AG10803 (cell line): ENCODE data around the gene SYTL1.

Experiments used
- DNase-seq: peaks from one replicate; pipeline ENCODE4 v3.0.0; 2010; ENCODE audit warnings: low read depth
- H3K4me3 ChIP-seq: 2 replicates; pipeline ENCODE4 v1.5.1; 2011; ENCODE audit warnings: mild to moderate bottlenecking, low read length, control low read depth
- TF ChIP-seq, protein P1 (sequence below): conservative IDR thresholded peaks from 2 replicates; pipeline ENCODE4 v1.5.1; 2011; ENCODE audit warnings: mild to moderate bottlenecking, low read length, control low read depth, inconsistent platforms

SYTL1 gene, protein sequence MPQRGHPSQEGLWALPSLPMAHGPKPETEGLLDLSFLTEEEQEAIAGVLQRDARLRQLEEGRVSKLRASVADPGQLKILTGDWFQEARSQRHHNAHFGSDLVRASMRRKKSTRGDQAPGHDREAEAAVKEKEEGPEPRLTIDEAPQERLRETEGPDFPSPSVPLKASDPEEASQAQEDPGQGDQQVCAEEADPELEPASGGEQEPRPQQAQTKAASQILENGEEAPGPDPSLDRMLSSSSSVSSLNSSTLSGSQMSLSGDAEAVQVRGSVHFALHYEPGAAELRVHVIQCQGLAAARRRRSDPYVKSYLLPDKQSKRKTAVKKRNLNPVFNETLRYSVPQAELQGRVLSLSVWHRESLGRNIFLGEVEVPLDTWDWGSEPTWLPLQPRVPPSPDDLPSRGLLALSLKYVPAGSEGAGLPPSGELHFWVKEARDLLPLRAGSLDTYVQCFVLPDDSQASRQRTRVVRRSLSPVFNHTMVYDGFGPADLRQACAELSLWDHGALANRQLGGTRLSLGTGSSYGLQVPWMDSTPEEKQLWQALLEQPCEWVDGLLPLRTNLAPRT

GRCh38 chr1:27341525-27342252 lies at the start of gene SYTL1:
SYTL1 (plus strand) TSS chr1:27342022; CDS start chr1:27345335, 3,313 bp downstream.
- no peak within 1 kb of the TSS for H3K4me3 ChIP-seq
- peak; percentile 46 for DNase-seq
- TF ChIP-seq, protein P1, sequence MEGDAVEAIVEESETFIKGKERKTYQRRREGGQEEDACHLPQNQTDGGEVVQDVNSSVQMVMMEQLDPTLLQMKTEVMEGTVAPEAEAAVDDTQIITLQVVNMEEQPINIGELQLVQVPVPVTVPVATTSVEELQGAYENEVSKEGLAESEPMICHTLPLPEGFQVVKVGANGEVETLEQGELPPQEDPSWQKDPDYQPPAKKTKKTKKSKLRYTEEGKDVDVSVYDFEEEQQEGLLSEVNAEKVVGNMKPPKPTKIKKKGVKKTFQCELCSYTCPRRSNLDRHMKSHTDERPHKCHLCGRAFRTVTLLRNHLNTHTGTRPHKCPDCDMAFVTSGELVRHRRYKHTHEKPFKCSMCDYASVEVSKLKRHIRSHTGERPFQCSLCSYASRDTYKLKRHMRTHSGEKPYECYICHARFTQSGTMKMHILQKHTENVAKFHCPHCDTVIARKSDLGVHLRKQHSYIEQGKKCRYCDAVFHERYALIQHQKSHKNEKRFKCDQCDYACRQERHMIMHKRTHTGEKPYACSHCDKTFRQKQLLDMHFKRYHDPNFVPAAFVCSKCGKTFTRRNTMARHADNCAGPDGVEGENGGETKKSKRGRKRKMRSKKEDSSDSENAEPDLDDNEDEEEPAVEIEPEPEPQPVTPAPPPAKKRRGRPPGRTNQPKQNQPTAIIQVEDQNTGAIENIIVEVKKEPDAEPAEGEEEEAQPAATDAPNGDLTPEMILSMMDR = no peak

DNA sequence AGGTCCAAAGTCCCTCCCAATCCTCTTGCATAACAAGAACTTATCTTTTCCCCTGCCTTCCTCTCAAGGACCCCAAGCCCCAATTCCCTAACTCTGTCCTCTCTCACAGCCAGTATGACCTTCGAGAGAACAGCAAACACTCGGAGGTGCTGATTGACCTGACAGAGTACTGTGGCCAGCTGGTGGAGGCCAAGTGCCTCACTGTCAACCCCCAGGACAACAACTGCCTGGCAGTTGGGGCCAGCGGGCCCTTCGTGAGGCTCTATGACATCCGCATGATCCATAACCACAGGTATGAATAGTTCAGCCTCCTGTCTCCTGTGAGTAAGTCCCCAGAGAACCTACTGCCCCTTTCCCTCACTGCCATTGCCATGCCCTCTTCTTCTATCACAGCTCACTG lies 49.7 kb upstream of the SYTL1 start:
- peak; percentile 31 for DNase-seq
- TF ChIP-seq, protein P1 = no peak
- H3K4me3 ChIP-seq = no peak overlapping the region

DNA sequence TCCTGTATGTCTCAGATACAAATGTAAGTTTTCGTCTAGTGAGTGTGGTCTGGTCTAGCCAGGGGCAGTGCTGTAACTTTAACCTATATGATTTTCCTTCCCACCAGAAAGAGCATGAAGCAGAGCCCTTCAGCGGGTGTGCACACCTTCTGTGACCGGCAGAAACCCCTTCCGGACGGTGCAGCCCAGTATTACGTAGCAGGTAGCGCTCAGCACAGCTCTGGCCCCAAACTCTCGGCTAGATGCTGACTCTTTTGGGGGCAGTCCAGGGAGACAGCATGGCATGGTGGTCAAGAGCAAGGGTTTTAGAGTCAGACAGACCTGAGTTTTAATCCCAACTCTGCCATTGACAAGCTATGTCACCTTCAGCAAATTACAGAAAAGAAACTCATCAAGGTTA lies 47.9 kb upstream of the SYTL1 start:
- H3K4me3 ChIP-seq = no peak overlapping the region
- DNase-seq = no peak
- TF ChIP-seq, protein P1 = no peak

GRCh38 chr1:27296773-27297291 lies 45.0 kb upstream of the SYTL1 start:
- TF ChIP-seq, protein P1 = peak; percentile 73
- peak; percentile 58 for DNase-seq
- H3K4me3 ChIP-seq = no peak overlapping the region

DNA sequence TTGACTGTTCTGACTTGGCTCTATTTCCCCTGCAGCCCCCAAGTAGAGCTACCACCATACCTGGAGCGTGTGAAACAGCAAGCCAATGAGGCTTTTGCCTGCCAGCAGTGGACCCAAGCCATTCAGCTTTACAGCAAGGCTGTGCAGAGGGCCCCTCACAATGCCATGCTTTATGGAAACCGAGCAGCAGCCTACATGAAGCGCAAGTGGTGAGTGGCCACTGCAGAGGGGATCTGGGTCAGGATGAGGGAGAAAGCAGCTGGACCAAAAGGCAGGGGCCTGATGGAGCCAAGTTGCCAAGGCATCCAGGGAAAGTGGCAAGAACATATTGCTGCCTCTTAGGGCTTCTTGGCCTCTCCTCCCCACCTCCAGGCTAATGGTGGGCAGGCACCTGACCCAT lies 43.9 kb upstream of the SYTL1 start:
- no peak overlapping the region for H3K4me3 ChIP-seq
- no peak for DNase-seq
- TF ChIP-seq, protein P1 = no peak

GRCh38 chr1:27298632-27299384 lies 43.0 kb upstream of the SYTL1 start:
- DNase-seq = peak; percentile 4
- TF ChIP-seq, protein P1 = no peak
- H3K4me3 ChIP-seq = no peak overlapping the region
